Lower leg skin (tissue), 4 donors: ENCODE measurements around the gene SHOX. TPM values are rescaled to one million over a fixed set of nuclear protein-coding genes. Genes with fewer than 3 reads are reported as not detected.

Source experiments
- DNase-seq, 2 donors: peaks; one replicate each; pipeline ENCODE4 v3.0.0-alpha.2; 2019; ENCODE audit warnings: low spot score in 2 of 2
- H3K4me3 ChIP-seq: fragments of 200-600 bp; sonication (generic); 2 replicates; pipeline ENCODE4 v1.5.1; 2017; ENCODE audit warnings: mild to moderate bottlenecking, low read depth; ENCODE audit not compliant: poor library complexity, severe bottlenecking
- CTCF ChIP-seq, 3 donors: fragments of 450-650 bp; IDR thresholded peaks; one replicate each; pipeline ENCODE4 v1.5.1; 2016; ENCODE audit warnings: antibody characterized with exemption in 3 of 3, mild to moderate bottlenecking in 3 of 3, moderate library complexity in 2 of 3
- POLR2A ChIP-seq, 2 donors: fragments of 450-650 bp; IDR thresholded peaks; one replicate each; pipeline ENCODE4 v1.6.1; 2016 to 2017; ENCODE audit warnings: antibody characterized with exemption in 2 of 2, mild to moderate bottlenecking in 1 of 2, moderate library complexity in 1 of 2
- WGBS, 2 donors: methylation state at CpG; one replicate each; pipeline ENCODE4 v1.1.5; 2018; 5-methylcytosine and 5-hydroxymethylcytosine counted together
- intact Hi-C: fragments of 100-400 bp; cut with DNase I; formaldehyde crosslinking; loops from one replicate; pipeline ENCODE4 v1.15.0; 2023; ENCODE audit warnings: low total_unique reads
- total RNA-seq, 4 donors: library from RNA; depleted of rRNA; stranded (reverse); fragments of >200 nt; gene quantifications; one replicate each; pipeline ENCODE4 v1.1.0, GENCODE V29; 2016

SHOX gene
- total RNA-seq, 4 donors from 2014 or later: 0.54 to 2.4 TPM; not detected in 2

GRCh38 chrX:666762-667720, 36.5 kb downstream of the SHOX start:
- intact Hi-C loops: no loop called here
- no peak for TF ChIP-seq POLR2A (IDR thresholded peaks at IDR 0.05)
- no peak for TF ChIP-seq CTCF (IDR thresholded peaks at IDR 0.05)
- H3K4me3 ChIP-seq: no peak overlapping the region
- DNase-seq: peak in 1 of 2 donors; percentile 36
- 37 to 47% methylated on average over 27 of the region's 27 CpGs for WGBS, 2 donors

GRCh38 chrX:670645-671044, 40.1 kb downstream of the SHOX start:
- H3K4me3 ChIP-seq: no peak overlapping the region
- peak in 1 of 2 donors; percentile 66 for DNase-seq
- TF ChIP-seq CTCF (IDR thresholded peaks at IDR 0.05) (no peak), POLR2A (IDR thresholded peaks at IDR 0.05) (no peak)
- intact Hi-C loops: no loop called here
- WGBS, 2 donors: 5 to 7% methylated on average over 13 of the region's 13 CpGs

GRCh38 chrX:672931-673330, 42.3 kb downstream of the SHOX start:
- intact Hi-C loops: no loop called here
- TF ChIP-seq CTCF (IDR thresholded peaks at IDR 0.05) (no peak), POLR2A (IDR thresholded peaks at IDR 0.05) (no peak)
- WGBS, 2 donors: 72 to 85% methylated on average over 7 of the region's 7 CpGs
- DNase-seq: no peak
- no peak overlapping the region for H3K4me3 ChIP-seq

GRCh38 chrX:675279-675954, 44.8 kb downstream of the SHOX start:
- no peak overlapping the region for H3K4me3 ChIP-seq
- intact Hi-C loops: no loop called here
- no peak for DNase-seq
- WGBS, 2 donors: 37 to 41% methylated on average over 7 of the region's 7 CpGs
- TF ChIP-seq POLR2A (IDR thresholded peaks at IDR 0.05): no peak
- no peak for TF ChIP-seq CTCF (IDR thresholded peaks at IDR 0.05)

- WGBS, 2 donors: 41 to 48% methylated on average over 15 of the region's 15 CpGs
- TF ChIP-seq CTCF (IDR thresholded peaks at IDR 0.05): no peak
- TF ChIP-seq POLR2A (IDR thresholded peaks at IDR 0.05): no peak
- no peak for DNase-seq
- intact Hi-C loops: no loop called here
- H3K4me3 ChIP-seq: no peak overlapping the region
Measured at GRCh38 chrX:675955-676295, 45.3 kb downstream of the SHOX start.
